SK-N-SH treated with all-trans-retinoic acid at 6 μM for 48 hours (cell line): ENCODE measurements around the gene PANX2.

Experiments used
- ARNTL ChIP-seq: fragments of 450-650 bp; formaldehyde crosslinking; IDR thresholded peaks from 2 replicates; pipeline ENCODE4 v1.5.0; 2020; ENCODE audit warnings: low read depth, mild to moderate bottlenecking, moderate library complexity, borderline replicate concordance
- OSR1 ChIP-seq: fragments of 250-450 bp; sonication (Bioruptor Pico); IDR thresholded peaks from 2 replicates; pipeline ENCODE4 v1.8.0; 2022; ENCODE audit warnings: moderate library complexity, mild to moderate bottlenecking, inconsistent platforms

DNA sequence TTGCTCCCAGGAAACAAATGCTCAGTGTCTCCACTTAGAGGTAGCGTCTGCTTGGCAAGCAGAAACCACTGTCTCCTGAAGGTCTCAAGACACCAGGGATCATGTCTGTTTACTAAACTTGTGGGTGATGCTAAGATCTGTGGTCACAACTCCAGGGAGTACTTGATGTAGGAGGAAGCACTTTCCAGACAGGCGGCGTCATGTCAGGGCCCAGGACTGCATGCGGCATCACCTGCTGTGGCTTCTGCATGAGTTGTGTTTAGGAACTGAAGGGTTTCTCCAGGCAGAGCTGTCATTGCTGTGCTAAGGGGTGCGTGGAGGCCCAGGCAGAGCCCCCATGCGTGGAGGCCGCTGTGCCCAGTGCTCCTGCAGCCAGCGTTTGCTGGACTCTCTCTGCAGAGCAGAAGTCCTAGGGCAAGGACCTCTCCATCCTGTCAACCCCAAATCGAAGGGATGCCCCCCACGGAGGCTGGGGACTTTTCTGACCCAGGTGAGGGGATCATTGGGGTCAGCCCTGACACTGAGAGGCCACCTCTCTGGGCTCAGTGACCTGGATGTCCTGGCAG is 8.1 kb upstream of the PANX2 start:
- no peak for TF ChIP-seq ARNTL
- TF ChIP-seq OSR1, result no peak
